HG03469 (cell line): ENCODE data around the gene NPHP4.

Experiments used
- ATAC-seq: cut with Tn5 transposase; IDR thresholded peaks from one replicate; pipeline ENCODE4 v1.9.1; 2021; ENCODE audit warnings: mild to moderate bottlenecking, moderate library complexity, moderate number of reproducible peaks; ENCODE audit not compliant: unreplicated experiment

Gene NPHP4

GRCh38 chr1:5819391-5820025 is 172.7 kb downstream of the NPHP4 start:
- ATAC-seq, result no peak

- no peak for ATAC-seq
Measured at GRCh38 chr1:5818755-5819154, 173.5 kb downstream of the NPHP4 start.

- ATAC-seq, result no peak
Measured at GRCh38 chr1:5815716-5816115, 176.5 kb downstream of the NPHP4 start.

GRCh38 chr1:5815211-5815610 is 177.0 kb downstream of the NPHP4 start:
- no peak for ATAC-seq

GRCh38 chr1:5814046-5814619 is 178.1 kb downstream of the NPHP4 start:
- no peak for ATAC-seq

GRCh38 chr1:5813480-5813879 is 178.7 kb downstream of the NPHP4 start:
- ATAC-seq, result no peak
